GM12872 (cell line): ENCODE results near the gene KCNQ1OT1.

Experiments used
- TF ChIP-seq, protein P1 (sequence below): IDR thresholded peaks from 3 replicates; pipeline ENCODE4 v1.5.1; 2011; ENCODE audit warnings: low read depth, mild to moderate bottlenecking, low read length, moderate library complexity; ENCODE audit not compliant: insufficient read depth

KCNQ1OT1 gene

GRCh38 chr11:2630679-2631078 is 69.1 kb downstream of the KCNQ1OT1 start:
- TF ChIP-seq, protein P1, sequence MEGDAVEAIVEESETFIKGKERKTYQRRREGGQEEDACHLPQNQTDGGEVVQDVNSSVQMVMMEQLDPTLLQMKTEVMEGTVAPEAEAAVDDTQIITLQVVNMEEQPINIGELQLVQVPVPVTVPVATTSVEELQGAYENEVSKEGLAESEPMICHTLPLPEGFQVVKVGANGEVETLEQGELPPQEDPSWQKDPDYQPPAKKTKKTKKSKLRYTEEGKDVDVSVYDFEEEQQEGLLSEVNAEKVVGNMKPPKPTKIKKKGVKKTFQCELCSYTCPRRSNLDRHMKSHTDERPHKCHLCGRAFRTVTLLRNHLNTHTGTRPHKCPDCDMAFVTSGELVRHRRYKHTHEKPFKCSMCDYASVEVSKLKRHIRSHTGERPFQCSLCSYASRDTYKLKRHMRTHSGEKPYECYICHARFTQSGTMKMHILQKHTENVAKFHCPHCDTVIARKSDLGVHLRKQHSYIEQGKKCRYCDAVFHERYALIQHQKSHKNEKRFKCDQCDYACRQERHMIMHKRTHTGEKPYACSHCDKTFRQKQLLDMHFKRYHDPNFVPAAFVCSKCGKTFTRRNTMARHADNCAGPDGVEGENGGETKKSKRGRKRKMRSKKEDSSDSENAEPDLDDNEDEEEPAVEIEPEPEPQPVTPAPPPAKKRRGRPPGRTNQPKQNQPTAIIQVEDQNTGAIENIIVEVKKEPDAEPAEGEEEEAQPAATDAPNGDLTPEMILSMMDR = no peak

GRCh38 chr11:2625183-2625582 is 74.6 kb downstream of the KCNQ1OT1 start:
- TF ChIP-seq, protein P1 = no peak

DNA sequence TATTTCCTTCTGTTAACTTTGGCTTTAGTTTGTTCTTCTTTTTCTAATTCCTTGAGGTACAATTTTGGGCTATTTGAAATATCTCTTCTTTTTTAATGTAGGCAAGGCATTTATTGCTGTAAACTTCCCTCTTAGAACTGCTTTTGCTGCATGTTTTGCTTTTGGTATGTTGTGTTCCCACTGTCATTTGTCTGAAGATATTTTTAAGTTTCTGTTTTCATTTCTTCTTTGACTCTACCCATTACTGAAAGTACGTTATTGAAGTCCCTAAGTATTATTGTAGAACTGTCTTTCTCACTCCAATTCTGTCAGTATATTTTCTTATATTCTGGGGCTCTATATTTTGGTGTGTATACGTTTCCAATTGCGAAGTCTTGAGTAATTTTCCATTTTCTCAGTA is 77.9 kb downstream of the KCNQ1OT1 start:
- TF ChIP-seq, protein P1 = no peak

DNA sequence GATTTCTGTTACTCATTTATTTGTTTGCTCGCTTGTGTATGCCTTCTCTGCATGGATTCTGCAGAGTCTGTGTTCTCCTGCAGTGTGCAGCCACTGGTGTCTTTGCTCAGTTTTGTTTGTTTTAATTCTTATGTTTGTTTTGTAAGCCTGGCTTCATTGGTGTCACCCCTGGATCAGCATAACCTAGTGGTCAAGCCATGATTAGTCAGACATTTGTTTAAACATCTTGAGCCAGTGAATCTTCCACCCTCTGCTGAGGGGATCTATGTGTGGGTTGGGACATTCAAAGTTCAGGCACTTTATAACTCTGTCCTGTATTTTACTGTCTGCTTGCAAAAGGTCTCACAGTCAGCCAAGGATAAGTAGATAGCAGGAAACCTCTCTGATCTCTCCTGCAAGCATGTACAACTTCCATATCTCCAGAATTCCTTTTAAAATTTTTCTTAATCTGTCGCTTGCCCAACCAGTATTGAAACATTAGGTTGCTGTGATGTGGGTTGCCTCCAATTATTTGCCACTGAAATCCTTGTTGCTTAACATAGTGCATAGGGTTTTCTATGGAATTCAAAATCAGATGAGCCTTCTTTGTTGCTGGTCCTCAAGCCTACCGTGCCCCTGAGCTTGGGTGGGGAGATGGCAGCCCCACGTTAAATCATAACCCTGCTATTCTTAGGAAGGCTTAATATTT is 86.8 kb downstream of the KCNQ1OT1 start:
- TF ChIP-seq, protein P1 = no peak

GRCh38 chr11:2609345-2609744 is 90.4 kb downstream of the KCNQ1OT1 start:
- TF ChIP-seq, protein P1 = no peak

DNA sequence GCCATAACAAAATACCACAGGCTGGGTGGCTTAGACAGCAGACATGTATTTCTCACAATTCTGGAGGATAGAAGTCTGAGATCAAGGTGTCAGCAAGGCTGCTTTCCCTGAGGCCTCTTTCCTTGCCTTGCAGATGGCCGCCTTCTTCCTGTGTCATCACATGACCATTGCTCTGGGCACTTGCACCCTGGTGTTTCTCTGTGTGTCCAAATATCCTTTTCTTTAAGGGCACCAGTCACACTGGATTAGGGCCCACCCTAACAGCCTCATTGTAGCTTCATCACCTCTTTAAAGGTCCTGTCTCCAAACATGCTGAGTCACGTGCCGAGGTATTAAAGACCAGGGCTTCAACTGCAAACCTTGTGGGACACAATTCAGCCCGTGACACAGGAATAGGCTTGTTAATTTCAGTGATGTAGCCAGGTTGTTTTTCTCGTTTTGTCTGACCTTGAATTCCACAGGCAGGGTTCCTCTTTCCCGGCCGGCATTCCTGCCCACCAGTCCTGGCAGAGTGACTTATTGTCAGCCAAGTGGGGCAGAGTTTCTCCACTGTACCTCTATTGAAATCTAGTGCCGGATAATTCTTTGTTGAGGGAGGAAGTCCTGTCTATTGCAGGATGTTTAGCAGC is 100.1 kb downstream of the KCNQ1OT1 start:
- TF ChIP-seq, protein P1 = no peak

DNA sequence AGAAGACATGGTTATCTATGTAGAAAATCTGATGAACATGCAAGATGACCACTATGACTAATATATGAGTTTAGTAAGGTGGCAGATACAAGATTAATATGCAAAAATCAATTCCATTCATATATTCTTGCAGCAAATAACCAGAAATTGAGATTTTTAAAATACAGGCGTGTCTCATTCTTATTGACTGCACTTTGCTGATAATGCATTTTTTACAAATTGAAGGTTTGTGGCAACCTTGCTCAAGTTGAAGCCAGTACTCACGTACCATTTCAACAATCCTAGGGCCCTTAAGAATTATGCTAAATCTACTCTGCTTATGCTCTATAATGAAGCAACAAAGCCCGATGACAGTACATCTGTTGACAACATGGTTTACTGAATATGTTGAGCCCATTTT is 104.6 kb downstream of the KCNQ1OT1 start:
- TF ChIP-seq, protein P1 = no peak
